Measurements from ENCODE around the gene NOX1. TPM values are rescaled to one million over a fixed set of nuclear protein-coding genes. Genes with fewer than 3 reads are reported as not detected.

NOX1 gene
- not detected in 3 replicates for total RNA-seq
- long read RNA-seq: 0 reads

DNA sequence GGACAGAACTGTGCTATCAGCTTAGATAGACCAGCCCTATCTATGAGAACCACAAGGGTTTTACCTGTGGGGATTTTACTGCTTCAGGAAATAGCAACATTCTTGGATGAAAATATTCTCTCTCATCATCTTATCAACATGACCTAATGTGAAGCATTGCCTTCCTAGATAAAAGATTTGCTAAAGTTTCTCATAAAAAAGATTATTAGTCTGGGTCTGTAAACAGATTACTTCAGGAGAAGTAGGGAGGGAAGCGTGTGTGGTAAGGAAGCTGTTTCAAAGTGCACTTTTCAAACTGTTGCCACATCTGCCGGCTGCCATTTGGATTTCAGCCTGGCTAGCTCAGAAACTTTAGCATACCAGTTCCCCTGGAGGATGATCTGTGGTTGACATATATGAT is at the start of gene NOX1:
Gene NOX1, minus strand, starts transcription at position 35 of the 400 bp plus-strand sequence. CDS start 220 bp downstream, outside the sequence.
- DNase-seq (ENCODE audit: low spot score): no peak
- no peaks in the 10 kb centered on the region for H3K36me3 Mint-ChIP-seq (ENCODE audit: low read depth)
- peaks cover 8% of the 10 kb centered on the region for H3K9me3 Mint-ChIP-seq (ENCODE audit: low read depth)
- no peaks in the 10 kb centered on the region for H3K27me3 Mint-ChIP-seq (ENCODE audit: low read depth)
- no peak within 1 kb of the TSS for H3K4me3 Mint-ChIP-seq (ENCODE audit: unreplicated experiment)
- peaks cover 9% of the 10 kb centered on the region for H3K4me1 Mint-ChIP-seq (ENCODE audit: low read depth)
- H3K27ac Mint-ChIP-seq (ENCODE audit: unreplicated experiment): no peak within 1 kb of the TSS
- no peak for TF ChIP-seq CTCF (IDR thresholded peaks at IDR 0.05)

- H3K36me3 Mint-ChIP-seq (ENCODE audit: low read depth): no peaks in the 10 kb centered on the region
- TF ChIP-seq CTCF (IDR thresholded peaks at IDR 0.05): no peak
- DNase-seq (ENCODE audit: low spot score): no peak
- H3K9me3 Mint-ChIP-seq (ENCODE audit: low read depth): peaks cover 4% of the 10 kb centered on the region
- no peak overlapping the region for H3K27ac Mint-ChIP-seq (ENCODE audit: unreplicated experiment)
- H3K4me1 Mint-ChIP-seq (ENCODE audit: low read depth): no peaks in the 10 kb centered on the region
- no peak overlapping the region for H3K4me3 Mint-ChIP-seq (ENCODE audit: unreplicated experiment)
- H3K27me3 Mint-ChIP-seq (ENCODE audit: low read depth): no peaks in the 10 kb centered on the region
Observed at GRCh38 chrX:100915562-100915961, 41.4 kb upstream of the NOX1 start.

DNA sequence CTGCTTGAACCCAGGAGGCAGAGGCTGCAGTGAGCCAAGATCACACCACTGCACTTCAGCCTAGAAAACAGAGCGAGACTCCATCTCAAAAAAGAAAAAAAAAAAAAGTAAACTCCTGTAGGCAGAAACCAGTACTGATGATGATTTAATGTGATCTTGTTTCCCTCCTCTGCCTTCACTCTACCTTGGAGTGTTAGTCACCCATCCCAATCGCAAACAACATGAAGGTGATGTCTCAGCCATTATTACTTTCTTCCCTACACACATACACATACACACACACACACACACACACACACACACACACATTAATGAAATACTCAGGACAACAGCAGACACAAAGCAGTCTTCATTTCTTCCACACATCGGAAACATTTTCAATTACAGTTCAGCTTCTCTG is 39.0 kb upstream of the NOX1 start:
- Mint-ChIP-seq H3K27me3 (ENCODE audit: low read depth) (no peaks in the 10 kb centered on the region), H3K36me3 (ENCODE audit: low read depth) (no peaks in the 10 kb centered on the region), H3K27ac (ENCODE audit: unreplicated experiment) (no peak overlapping the region), H3K4me1 (ENCODE audit: low read depth) (no peaks in the 10 kb centered on the region), H3K4me3 (ENCODE audit: unreplicated experiment) (no peak overlapping the region), H3K9me3 (ENCODE audit: low read depth) (peaks cover 4% of the 10 kb centered on the region)
- no peak for TF ChIP-seq CTCF (IDR thresholded peaks at IDR 0.05)
- DNase-seq (ENCODE audit: low spot score): no peak

- no peak for TF ChIP-seq CTCF (IDR thresholded peaks at IDR 0.05)
- Mint-ChIP-seq H3K27ac (ENCODE audit: unreplicated experiment) (no peak overlapping the region), H3K36me3 (ENCODE audit: low read depth) (no peaks in the 10 kb centered on the region), H3K27me3 (ENCODE audit: low read depth) (no peaks in the 10 kb centered on the region), H3K4me3 (ENCODE audit: unreplicated experiment) (no peak overlapping the region), H3K4me1 (ENCODE audit: low read depth) (no peaks in the 10 kb centered on the region), H3K9me3 (ENCODE audit: low read depth) (peaks cover 12% of the 10 kb centered on the region)
- no peak for DNase-seq (ENCODE audit: low spot score)
Observed at GRCh38 chrX:100911731-100912130, 37.6 kb upstream of the NOX1 start.

DNA sequence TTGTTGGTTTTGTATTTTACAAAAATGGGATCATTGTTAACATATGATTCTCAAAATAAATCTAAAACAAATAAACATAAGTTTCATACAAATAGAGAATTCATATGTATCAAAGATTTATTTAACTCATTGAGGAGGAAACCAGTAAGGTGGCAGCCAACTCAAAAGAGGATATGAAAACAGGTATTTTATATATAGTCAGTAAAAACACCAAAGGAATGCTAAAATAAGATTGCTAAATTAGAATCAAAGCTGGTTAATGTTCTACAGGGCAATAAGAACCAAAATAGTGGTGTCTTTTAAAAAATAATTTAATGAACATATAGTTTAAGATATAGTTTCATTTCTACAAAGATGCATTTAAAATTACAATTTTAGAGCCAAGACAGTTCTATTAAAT is 31.5 kb upstream of the NOX1 start:
- no peaks in the 10 kb centered on the region for H3K4me1 Mint-ChIP-seq (ENCODE audit: low read depth)

More for the DNA sequence above, 31.5 kb upstream of the NOX1 start:
- no peak for TF ChIP-seq CTCF (IDR thresholded peaks at IDR 0.05)
- H3K27me3 Mint-ChIP-seq (ENCODE audit: low read depth): peaks cover 3% of the 10 kb centered on the region
- no peak for DNase-seq (ENCODE audit: low spot score)
- H3K27ac Mint-ChIP-seq (ENCODE audit: unreplicated experiment): no peak overlapping the region
- no peak overlapping the region for H3K4me3 Mint-ChIP-seq (ENCODE audit: unreplicated experiment)
- H3K36me3 Mint-ChIP-seq (ENCODE audit: low read depth): no peaks in the 10 kb centered on the region
- H3K9me3 Mint-ChIP-seq (ENCODE audit: low read depth): peaks cover 32% of the 10 kb centered on the region

Data from chondrocyte (in vitro differentiated cells).